Stimulated activated CD4-positive, alpha-beta T cell treated with anti-CD3 and anti-CD28 coated beads, TNF-alpha, amount 100 ng/mL, for 1 hour (primary cell): Measurements from ENCODE around the gene EYS.

Experiments used
- DNase-seq, 3 donors: peaks; one replicate each; pipeline ENCODE4 v3.0.0-alpha.2; 2020; ENCODE audit warnings: low read depth in 3 of 3, low spot score in 1 of 3

Gene EYS

GRCh38 chr6:64872633-64873032 is 834.4 kb downstream of the EYS start:
- DNase-seq = no peak

GRCh38 chr6:64861039-64861651 is 845.9 kb downstream of the EYS start:
- DNase-seq = no peak

- no peak for DNase-seq
Measured at GRCh38 chr6:64860203-64860602, 846.8 kb downstream of the EYS start.

- no peak for DNase-seq
Measured at GRCh38 chr6:64850121-64850520, 856.9 kb downstream of the EYS start.

- DNase-seq = no peak
Measured at GRCh38 chr6:64848467-64848866, 858.6 kb downstream of the EYS start.

- no peak for DNase-seq
Measured at GRCh38 chr6:64847396-64847795, 859.6 kb downstream of the EYS start.

- no peak for DNase-seq
Measured at GRCh38 chr6:64838726-64839125, 868.3 kb downstream of the EYS start.

GRCh38 chr6:64831680-64832079 is 875.3 kb downstream of the EYS start:
- no peak for DNase-seq

GRCh38 chr6:64817525-64817924 is 889.5 kb downstream of the EYS start:
- DNase-seq = no peak

- no peak for DNase-seq
Measured at GRCh38 chr6:64815718-64816117, 891.3 kb downstream of the EYS start.

- DNase-seq = no peak
Measured at GRCh38 chr6:64812138-64812537, 894.9 kb downstream of the EYS start.

- DNase-seq = no peak
Measured at GRCh38 chr6:64811119-64811518, 895.9 kb downstream of the EYS start.

- DNase-seq = no peak
Measured at GRCh38 chr6:64807785-64808184, 899.2 kb downstream of the EYS start.

- DNase-seq = no peak
Measured at GRCh38 chr6:64803470-64804166, 903.4 kb downstream of the EYS start.

- DNase-seq = no peak
Measured at GRCh38 chr6:64792534-64792933, 914.5 kb downstream of the EYS start.

GRCh38 chr6:64789476-64789875 is 917.5 kb downstream of the EYS start:
- DNase-seq = no peak

GRCh38 chr6:64786736-64787135 is 920.3 kb downstream of the EYS start:
- DNase-seq = no peak

GRCh38 chr6:64782877-64783276 is 924.1 kb downstream of the EYS start:
- no peak for DNase-seq

GRCh38 chr6:64777941-64778785 is 928.9 kb downstream of the EYS start:
- no peak for DNase-seq

GRCh38 chr6:64776359-64776758 is 930.7 kb downstream of the EYS start:
- DNase-seq = no peak

GRCh38 chr6:64774881-64775280 is 932.1 kb downstream of the EYS start:
- no peak for DNase-seq

GRCh38 chr6:64750910-64751309 is 956.1 kb downstream of the EYS start:
- no peak for DNase-seq
